DMS53 treated with DMSO at 0.1 percent for 48 hours (cell line): Measurements from ENCODE around the gene NASP.

ENCODE experiments used
- DNase-seq: peaks from one replicate; lab custom pipeline; 2025; ENCODE audit not compliant: unreplicated experiment; lab: John Stamatoyannopoulos, UW

Gene NASP

DNA sequence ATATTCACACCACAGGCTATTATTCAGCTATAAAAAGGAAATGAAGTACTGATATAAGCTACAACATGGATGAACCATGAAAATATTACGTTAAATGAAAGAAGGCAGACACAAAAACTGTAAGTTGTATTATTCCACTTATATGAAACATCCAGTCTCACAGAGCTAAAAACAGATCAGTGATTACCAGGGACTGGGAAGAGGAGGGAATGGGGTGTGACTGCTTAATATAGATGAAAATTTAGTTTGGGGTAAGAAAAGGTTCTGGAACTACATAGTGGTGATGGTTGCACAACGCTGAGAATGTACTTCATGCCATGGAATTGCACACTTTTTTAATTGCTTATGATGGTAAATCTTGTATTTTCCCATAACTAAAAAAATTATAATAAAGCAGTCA lies 83.0 kb downstream of the NASP start:
- no peak for DNase-seq

DNA sequence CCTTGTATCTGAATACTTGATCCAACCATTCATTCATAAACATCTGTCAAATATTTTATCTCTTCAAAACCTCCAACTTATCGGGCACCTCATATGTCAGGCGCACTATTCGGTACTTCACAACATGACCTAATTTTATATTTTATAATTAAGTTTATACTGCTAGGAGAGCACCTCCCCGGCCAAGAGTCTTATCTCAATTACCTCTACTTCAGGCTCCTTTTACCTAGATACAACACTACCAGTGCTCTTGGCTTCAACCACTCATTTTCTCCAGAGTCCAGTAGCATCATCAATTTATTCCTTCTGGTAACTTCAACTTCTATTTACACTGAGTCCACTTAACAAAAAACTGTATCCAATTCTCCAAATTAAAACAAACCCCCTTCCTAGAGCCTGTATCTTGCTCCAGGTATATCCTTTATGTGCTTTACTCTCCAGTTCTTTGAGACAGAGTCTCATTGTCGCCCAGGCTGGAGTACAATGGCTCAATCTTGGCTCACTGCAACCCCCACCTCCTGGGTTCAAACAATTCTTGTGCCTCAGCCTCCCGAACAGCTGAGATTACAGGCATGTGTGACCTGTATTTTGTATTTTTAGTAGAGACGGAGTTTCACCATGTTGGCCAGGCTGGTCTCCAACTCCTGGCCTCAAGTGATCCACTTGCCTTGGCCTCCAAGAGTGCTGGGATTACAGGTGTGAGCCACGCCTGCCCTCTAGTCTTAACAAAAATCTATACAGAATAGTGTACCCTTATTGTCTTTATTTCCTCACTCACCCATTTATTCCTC lies 83.7 kb downstream of the NASP start:
- DNase-seq: no peak
